ENCODE measurements around the gene PLAAT3. TPM values are rescaled to one million over a fixed set of nuclear protein-coding genes. Genes with fewer than 3 reads are reported as not detected.

Gene PLAAT3
- polyA plus RNA-seq, 1 donor from 2014 or later: not detected

- H3K27me3 ChIP-seq (ENCODE audit: insufficient read depth, low read depth, low read length): no peaks in the 10 kb centered on the region
- no peaks in the 10 kb centered on the region for H3F3A ChIP-seq (ENCODE audit: insufficient read depth, low read length, poor library complexity, severe bottlenecking)
- no peaks in the 10 kb centered on the region for H3K79me2 ChIP-seq (replicated peaks; ENCODE audit: insufficient read depth, low read length)
- peak overlapping the region; percentile 47 for H3K27ac ChIP-seq (ENCODE audit: low read length)
- no peak overlapping the region for H3K4me2 ChIP-seq (ENCODE audit: low read length)
- H4K20me1 ChIP-seq (ENCODE audit: insufficient read depth): no peaks in the 10 kb centered on the region
- no peak overlapping the region for H3K4me3 ChIP-seq (ENCODE audit: low read length)
- no peaks in the 10 kb centered on the region for H3K9me3 ChIP-seq (ENCODE audit: low read length)
- no peak overlapping the region for H2AFZ ChIP-seq (ENCODE audit: low read depth, low read length)
- no peak overlapping the region for H3K9ac ChIP-seq (ENCODE audit: low read length)
- TF ChIP-seq SMC3 (conservative IDR thresholded peaks at IDR 0.05; ENCODE audit: poor library complexity) (no peak), EP300 (conservative IDR thresholded peaks at IDR 0.05; ENCODE audit: poor library complexity, severe bottlenecking) (no peak), CTCF (IDR thresholded peaks at IDR 0.05; ENCODE audit: poor library complexity, severe bottlenecking) (no peak), RAD21 (conservative IDR thresholded peaks at IDR 0.05) (no peak), TAF1 (IDR thresholded peaks at IDR 0.05; ENCODE audit: low read depth) (no peak), POLR2AphosphoS5 (IDR thresholded peaks at IDR 0.05) (no peak), REST (IDR thresholded peaks at IDR 0.05; ENCODE audit: borderline replicate concordance) (no peak), MXI1 (conservative IDR thresholded peaks at IDR 0.05; ENCODE audit: poor library complexity, severe bottlenecking) (no peak)
- no peaks in the 10 kb centered on the region for H3K9me2 ChIP-seq (ENCODE audit: insufficient read depth, low read length)
- H3K36me3 ChIP-seq (ENCODE audit: insufficient read depth, low read length): no peaks in the 10 kb centered on the region
Measured at GRCh38 chr11:63553759-63554158, 60.5 kb downstream of the PLAAT3 start.

- Histone ChIP-seq H3K27me3 (ENCODE audit: insufficient read depth, low read depth, low read length) (no peaks in the 10 kb centered on the region), H3K36me3 (ENCODE audit: insufficient read depth, low read length) (no peaks in the 10 kb centered on the region), H3K79me2 (replicated peaks; ENCODE audit: insufficient read depth, low read length) (no peaks in the 10 kb centered on the region), H3K27ac (ENCODE audit: low read length) (no peak overlapping the region), H3K9me3 (ENCODE audit: low read length) (no peaks in the 10 kb centered on the region), H3F3A (ENCODE audit: insufficient read depth, low read length, poor library complexity, severe bottlenecking) (no peaks in the 10 kb centered on the region), H3K4me2 (ENCODE audit: low read length) (no peak overlapping the region), H2AFZ (ENCODE audit: low read depth, low read length) (no peak overlapping the region), H3K9ac (ENCODE audit: low read length) (no peak overlapping the region), H3K9me2 (ENCODE audit: insufficient read depth, low read length) (no peaks in the 10 kb centered on the region), H3K4me3 (ENCODE audit: low read length) (no peak overlapping the region), H4K20me1 (ENCODE audit: insufficient read depth) (no peaks in the 10 kb centered on the region)
- TF ChIP-seq REST (IDR thresholded peaks at IDR 0.05; ENCODE audit: borderline replicate concordance) (no peak), EZH2 (IDR thresholded peaks at IDR 0.05; ENCODE audit: borderline replicate concordance, insufficient read depth, low read length, poor library complexity, severe bottlenecking) (no peak), SMC3 (conservative IDR thresholded peaks at IDR 0.05; ENCODE audit: poor library complexity) (no peak), TAF1 (IDR thresholded peaks at IDR 0.05; ENCODE audit: low read depth) (no peak), CTCF (IDR thresholded peaks at IDR 0.05; ENCODE audit: poor library complexity, severe bottlenecking) (no peak), MXI1 (conservative IDR thresholded peaks at IDR 0.05; ENCODE audit: poor library complexity, severe bottlenecking) (no peak), EP300 (conservative IDR thresholded peaks at IDR 0.05; ENCODE audit: poor library complexity, severe bottlenecking) (no peak), RAD21 (conservative IDR thresholded peaks at IDR 0.05) (no peak), POLR2AphosphoS5 (IDR thresholded peaks at IDR 0.05) (no peak)
Measured at GRCh38 chr11:63552921-63553320, 61.3 kb downstream of the PLAAT3 start.

All from neural cell (in vitro differentiated cells).